A549 treated with CORT108297 at 1 μM for 4 hours (cell line): ENCODE data around the gene CHCHD5. TPM values are rescaled to one million over a fixed set of nuclear protein-coding genes. Genes with fewer than 3 reads are reported as not detected.

Experiments
- total RNA-seq: library from RNA; stranded (reverse); fragments of 200-300 nt; extraction: Qiagen RNA extraction; gene quantifications from 5 replicates; pipeline ENCODE4 v1.2.3, GENCODE V29; 2022

The CHCHD5 gene, protein sequence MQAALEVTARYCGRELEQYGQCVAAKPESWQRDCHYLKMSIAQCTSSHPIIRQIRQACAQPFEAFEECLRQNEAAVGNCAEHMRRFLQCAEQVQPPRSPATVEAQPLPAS
- 58.9 to 72.1 TPM (median 64.6 TPM) in 5 replicates for total RNA-seq

GRCh38 chr2:112584134-112584890 lies at the start of gene CHCHD5:
Gene CHCHD5, plus strand, starts transcription at chr2:112584609. Its CDS starts 39 bp downstream, at chr2:112584648.

GRCh38 chr2:112542123-112542983 lies 42.1 kb upstream of the CHCHD5 start, which contains the start of gene POLR1B:
Gene POLR1B, plus strand, starts transcription at chr2:112542465. Its CDS starts 30 bp downstream, at chr2:112542495.

Other genes starting within 250 kb of the CHCHD5 start
- gene RGPD8, start 151.0 kb upstream of the CHCHD5 start, total RNA-seq, result 2.5 to 3.4 TPM (median 3.2 TPM) in 5 replicates
- 34.8 to 41.4 TPM (median 36.7 TPM) in 5 replicates for gene TTL, start 102.5 kb upstream of the CHCHD5 start, total RNA-seq
- 23.7 to 26.2 TPM (median 25.0 TPM) in 5 replicates for gene POLR1B, start 42.1 kb upstream of the CHCHD5 start, total RNA-seq
- gene SLC20A1, start 61.3 kb downstream of the CHCHD5 start, total RNA-seq, result 126 to 157 TPM (median 136 TPM) in 5 replicates
- gene NT5DC4, start 136.4 kb downstream of the CHCHD5 start, total RNA-seq, result 0.06 TPM in 1 of 5 replicates, not detected in the others
- gene CKAP2L, start 180.0 kb downstream of the CHCHD5 start, total RNA-seq, result 12.6 to 18.8 TPM (median 13.7 TPM) in 5 replicates
- 0.06 to 0.22 TPM (median 0.16 TPM) in 5 replicates for gene IL1A, start 199.9 kb downstream of the CHCHD5 start, total RNA-seq